Suprapubic skin (tissue), 4 donors: ENCODE results near the gene USP32.

ENCODE experiments used
- POLR2A ChIP-seq, 2 donors: fragments of 450-650 bp; IDR thresholded peaks; one replicate each; pipeline ENCODE4 v1.6.1; 2017; ENCODE audit warnings: antibody characterized with exemption in 2 of 2, mild to moderate bottlenecking in 2 of 2, moderate library complexity in 2 of 2
- POLR2AphosphoS5 ChIP-seq, 3 donors: sonication (generic); formaldehyde crosslinking; IDR thresholded peaks; one replicate each; pipeline ENCODE4 v1.6.1; 2017; ENCODE audit warnings: antibody characterized with exemption in 3 of 3
- TF ChIP-seq, protein P1 (sequence below), 2 donors: fragments of 200-600 bp in 1 of 2; fragments of 450-650 bp in 1 of 2; sonication (generic) in 1 of 2; IDR thresholded peaks; one replicate each; pipeline ENCODE4 v1.5.1; 2016 to 2019; ENCODE audit warnings: antibody characterized with exemption in 2 of 2, mild to moderate bottlenecking in 1 of 2, moderate library complexity in 1 of 2

DNA sequence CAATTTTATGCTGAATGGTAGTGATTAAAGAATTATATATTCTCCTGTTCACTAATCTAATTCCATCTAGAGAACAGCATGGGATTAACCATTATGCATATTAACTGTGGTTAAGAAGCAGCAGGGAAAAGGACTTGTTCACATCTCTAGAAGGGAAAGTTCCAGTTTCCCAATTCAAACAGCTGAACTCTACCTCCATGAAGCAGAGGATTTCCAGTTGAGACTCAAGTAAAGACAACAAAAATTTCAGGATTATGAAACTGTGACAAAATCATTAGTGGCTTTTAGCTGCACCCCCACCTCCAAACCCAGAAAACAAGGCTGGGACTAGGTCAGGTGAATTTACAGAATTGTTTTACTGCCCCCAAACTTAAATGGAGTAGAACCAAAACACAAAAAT, 73.6 kb downstream of the USP32 start:
- TF ChIP-seq, protein P1, sequence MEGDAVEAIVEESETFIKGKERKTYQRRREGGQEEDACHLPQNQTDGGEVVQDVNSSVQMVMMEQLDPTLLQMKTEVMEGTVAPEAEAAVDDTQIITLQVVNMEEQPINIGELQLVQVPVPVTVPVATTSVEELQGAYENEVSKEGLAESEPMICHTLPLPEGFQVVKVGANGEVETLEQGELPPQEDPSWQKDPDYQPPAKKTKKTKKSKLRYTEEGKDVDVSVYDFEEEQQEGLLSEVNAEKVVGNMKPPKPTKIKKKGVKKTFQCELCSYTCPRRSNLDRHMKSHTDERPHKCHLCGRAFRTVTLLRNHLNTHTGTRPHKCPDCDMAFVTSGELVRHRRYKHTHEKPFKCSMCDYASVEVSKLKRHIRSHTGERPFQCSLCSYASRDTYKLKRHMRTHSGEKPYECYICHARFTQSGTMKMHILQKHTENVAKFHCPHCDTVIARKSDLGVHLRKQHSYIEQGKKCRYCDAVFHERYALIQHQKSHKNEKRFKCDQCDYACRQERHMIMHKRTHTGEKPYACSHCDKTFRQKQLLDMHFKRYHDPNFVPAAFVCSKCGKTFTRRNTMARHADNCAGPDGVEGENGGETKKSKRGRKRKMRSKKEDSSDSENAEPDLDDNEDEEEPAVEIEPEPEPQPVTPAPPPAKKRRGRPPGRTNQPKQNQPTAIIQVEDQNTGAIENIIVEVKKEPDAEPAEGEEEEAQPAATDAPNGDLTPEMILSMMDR (IDR thresholded peaks at IDR 0.05) = no peak
- TF ChIP-seq POLR2AphosphoS5 (IDR thresholded peaks at IDR 0.05) (no peak), POLR2A (IDR thresholded peaks at IDR 0.05) (no peak)
